ENCODE data around the gene MLIP.

Gene MLIP

GRCh38 chr6:54097753-54098152 lies 13.5 kb upstream of the MLIP start:
- no peak for TF ChIP-seq CTCF (IDR thresholded peaks at IDR 0.05)
- no peaks in the 10 kb centered on the region for H3K9me3 ChIP-seq
- H3K27me3 ChIP-seq = no peaks in the 10 kb centered on the region
- H3K4me1 ChIP-seq (ENCODE audit: control insufficient read depth in 1 of 2, insufficient read depth in 1 of 2, low read depth in 1 of 2, low read length in 1 of 2) = peaks cover 0 to 22% of the 10 kb centered on the region in 2 experiments
- H3K27ac ChIP-seq = no peak overlapping the region
- H3K4me3 ChIP-seq (ENCODE audit: low read depth in 1 of 2, low read length in 1 of 2) = no peak overlapping the region
- no peaks in the 10 kb centered on the region for H3K36me3 ChIP-seq

- Histone ChIP-seq H3K4me1 (ENCODE audit: control insufficient read depth in 1 of 2, insufficient read depth in 1 of 2, low read depth in 1 of 2, low read length in 1 of 2) (peaks cover 0 to 22% of the 10 kb centered on the region in 2 experiments), H3K9me3 (no peaks in the 10 kb centered on the region), H3K27ac (no peak overlapping the region), H3K27me3 (no peaks in the 10 kb centered on the region), H3K36me3 (no peaks in the 10 kb centered on the region), H3K4me3 (ENCODE audit: low read depth in 1 of 2, low read length in 1 of 2) (no peak overlapping the region)
- TF ChIP-seq CTCF (IDR thresholded peaks at IDR 0.05) = no peak
Observed at GRCh38 chr6:54098450-54099044, 12.7 kb upstream of the MLIP start.

- Histone ChIP-seq H3K27ac (no peak overlapping the region), H3K4me1 (ENCODE audit: control insufficient read depth in 1 of 2, insufficient read depth in 1 of 2, low read depth in 1 of 2, low read length in 1 of 2) (peaks cover 0 to 22% of the 10 kb centered on the region in 2 experiments), H3K36me3 (no peaks in the 10 kb centered on the region), H3K9me3 (no peaks in the 10 kb centered on the region), H3K4me3 (ENCODE audit: low read depth in 1 of 2, low read length in 1 of 2) (no peak overlapping the region), H3K27me3 (no peaks in the 10 kb centered on the region)
- TF ChIP-seq CTCF (IDR thresholded peaks at IDR 0.05) = no peak
Observed at GRCh38 chr6:54099225-54099624, 12.0 kb upstream of the MLIP start.

GRCh38 chr6:54100411-54101006 lies 10.7 kb upstream of the MLIP start:
- no peaks in the 10 kb centered on the region for H3K27me3 ChIP-seq
- H3K4me1 ChIP-seq (ENCODE audit: control insufficient read depth in 1 of 2, insufficient read depth in 1 of 2, low read depth in 1 of 2, low read length in 1 of 2) = peaks cover 0 to 22% of the 10 kb centered on the region in 2 experiments
- H3K9me3 ChIP-seq = no peaks in the 10 kb centered on the region
- TF ChIP-seq CTCF (IDR thresholded peaks at IDR 0.05) = no peak
- H3K36me3 ChIP-seq = no peaks in the 10 kb centered on the region
- H3K4me3 ChIP-seq (ENCODE audit: low read depth in 1 of 2, low read length in 1 of 2) = no peak overlapping the region
- no peak overlapping the region for H3K27ac ChIP-seq

- Histone ChIP-seq H3K4me1 (ENCODE audit: control insufficient read depth in 1 of 2, insufficient read depth in 1 of 2, low read depth in 1 of 2, low read length in 1 of 2) (peaks cover 0 to 12% of the 10 kb centered on the region in 2 experiments), H3K27ac (no peak overlapping the region), H3K4me3 (ENCODE audit: low read depth in 1 of 2, low read length in 1 of 2) (no peak overlapping the region), H3K9me3 (no peaks in the 10 kb centered on the region), H3K27me3 (no peaks in the 10 kb centered on the region), H3K36me3 (no peaks in the 10 kb centered on the region)
- TF ChIP-seq CTCF (IDR thresholded peaks at IDR 0.05) = no peak
Observed at GRCh38 chr6:54102238-54102637, 9.0 kb upstream of the MLIP start.

Data from neutrophil (primary cell).